LoVo (cell line): Measurements from ENCODE around the gene MYO7B.

ENCODE experiments used
- DNase-seq: peaks from one replicate; pipeline ENCODE4 v3.0.0-alpha.2; 2016; ENCODE audit warnings: low spot score

The MYO7B gene

DNA sequence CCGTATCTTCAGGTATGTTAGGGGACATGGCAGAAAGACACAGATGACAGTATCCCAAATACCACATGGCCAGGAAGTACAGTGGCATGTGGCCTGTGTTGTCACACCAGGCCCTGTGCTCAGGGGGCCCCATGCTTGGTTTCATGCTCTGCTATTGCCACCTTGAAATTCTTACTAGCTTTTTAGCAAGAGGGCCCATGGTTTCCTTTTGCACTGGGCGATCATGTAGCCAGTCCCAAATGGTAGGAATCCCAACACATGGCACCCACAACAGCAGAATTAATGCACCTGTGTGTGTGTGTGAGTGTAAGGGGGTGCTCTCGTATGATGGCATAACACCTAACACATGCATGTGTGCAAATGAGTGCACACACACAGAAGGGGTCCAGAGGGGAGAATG, 39.2 kb downstream of the MYO7B start:
- DNase-seq, result no peak

DNA sequence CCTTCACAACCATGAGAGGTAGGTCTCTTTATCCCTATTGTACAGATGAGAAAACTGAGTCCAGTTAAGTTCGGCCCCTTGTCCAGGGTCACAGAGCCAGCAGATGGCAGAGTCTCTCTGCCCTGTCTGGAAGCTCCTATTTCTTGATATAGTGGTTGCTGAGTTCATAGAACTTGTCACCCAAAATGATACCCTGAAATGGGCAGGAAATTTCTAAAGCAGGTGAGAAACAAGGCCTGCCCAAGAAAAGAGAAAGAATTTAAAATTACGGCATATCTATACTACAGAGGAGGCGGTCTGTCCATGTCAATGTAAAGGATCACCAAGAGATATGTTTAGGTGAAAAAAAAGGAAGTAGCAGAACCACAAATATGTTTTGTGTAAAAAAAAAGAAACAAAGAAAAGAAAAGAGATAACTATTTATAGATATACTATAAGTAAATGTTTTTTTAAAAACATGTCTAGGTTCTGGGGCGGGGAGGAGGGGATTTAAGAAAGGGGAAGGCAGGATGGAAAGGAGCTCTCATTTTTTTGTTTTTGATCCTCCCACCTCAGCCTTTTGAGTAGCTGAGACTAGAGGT, 39.8 kb downstream of the MYO7B start:
- no peak for DNase-seq

DNA sequence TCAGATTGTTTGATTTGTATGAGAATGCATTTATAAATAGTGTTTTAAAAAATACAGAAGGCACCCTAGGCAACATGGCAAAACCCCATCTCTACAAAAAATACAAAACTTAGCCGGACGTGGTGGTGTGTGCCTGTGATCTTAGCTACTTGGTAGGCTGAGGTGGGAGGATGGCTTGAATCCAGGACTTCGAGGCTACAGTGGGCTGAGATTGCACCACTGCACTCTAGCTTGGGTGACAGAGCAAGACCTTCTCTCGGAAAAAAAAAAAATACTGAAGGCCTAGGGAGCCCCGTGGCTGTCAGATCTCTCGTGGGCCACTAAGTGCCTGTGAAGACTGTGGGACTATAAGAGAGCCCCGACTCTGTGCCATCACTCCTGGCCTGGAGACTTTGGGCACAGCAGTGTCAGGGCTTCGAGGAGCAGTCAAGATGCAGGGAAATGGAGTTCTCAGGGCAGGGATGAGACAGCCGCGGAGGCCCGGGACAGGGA, 40.5 kb downstream of the MYO7B start:
- DNase-seq, result no peak

DNA sequence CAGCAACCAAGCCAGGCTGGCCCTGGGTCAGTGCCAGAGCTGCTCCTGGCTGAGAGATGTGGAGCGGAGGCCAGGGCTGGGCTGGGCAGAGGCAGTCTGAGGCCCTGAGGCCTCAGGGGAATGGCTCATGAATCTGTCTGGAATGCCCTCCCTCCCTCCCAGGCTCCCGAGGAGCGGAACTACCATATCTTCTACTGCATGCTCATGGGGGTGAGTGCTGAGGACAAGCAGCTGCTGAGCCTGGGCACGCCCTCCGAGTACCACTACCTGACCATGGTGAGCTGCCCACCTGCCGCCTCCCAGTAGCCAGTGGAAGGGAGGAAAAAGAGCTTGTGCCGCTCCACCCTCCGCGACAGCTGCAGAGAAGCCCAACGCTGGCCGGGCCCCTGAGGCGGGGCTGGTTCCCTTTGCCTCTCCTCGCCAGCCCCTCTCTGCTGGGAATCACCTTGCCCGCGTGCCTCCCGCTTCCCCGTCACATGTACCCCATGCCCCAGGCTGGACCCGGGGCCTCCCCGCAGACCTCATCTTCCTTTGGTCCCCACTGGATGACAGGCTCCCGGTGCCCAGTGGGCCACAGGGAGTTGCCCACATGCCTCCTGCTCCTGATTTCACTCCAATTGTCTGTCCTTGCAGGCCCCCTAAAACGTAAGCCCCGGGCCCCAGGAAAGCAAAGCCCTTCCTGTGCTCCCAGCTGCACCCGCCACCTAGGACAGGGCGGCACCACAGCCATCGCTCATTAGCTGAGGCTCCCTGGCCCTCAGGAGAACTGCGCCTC, 41.1 kb downstream of the MYO7B start:
- DNase-seq, result no peak

- no peak for DNase-seq
Observed at GRCh38 chr2:127577208-127577475, 41.7 kb downstream of the MYO7B start.

GRCh38 chr2:127577503-127577902, 42.0 kb downstream of the MYO7B start:
- DNase-seq, result no peak

GRCh38 chr2:127577973-127578372, 42.5 kb downstream of the MYO7B start:
- no peak for DNase-seq

DNA sequence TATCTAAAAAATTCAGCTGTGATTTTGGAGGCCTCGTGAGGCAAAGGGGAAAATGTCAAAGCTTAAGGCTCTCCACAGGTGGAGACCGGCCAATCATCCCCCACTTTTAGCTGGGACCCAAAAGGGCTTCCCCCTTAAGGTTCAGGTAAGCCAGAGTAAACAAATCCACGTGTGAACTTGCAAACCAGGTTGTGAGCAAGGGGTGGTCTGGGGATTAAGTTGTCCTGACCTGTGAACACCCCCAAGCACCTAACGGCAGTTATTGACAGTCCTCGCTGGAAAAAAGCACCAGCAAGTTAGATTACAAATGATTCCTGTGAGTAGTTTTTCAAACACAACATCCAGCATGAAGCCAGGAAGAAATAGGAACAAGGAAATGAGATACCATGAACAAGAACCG, 42.9 kb downstream of the MYO7B start:
- DNase-seq, result no peak

DNA sequence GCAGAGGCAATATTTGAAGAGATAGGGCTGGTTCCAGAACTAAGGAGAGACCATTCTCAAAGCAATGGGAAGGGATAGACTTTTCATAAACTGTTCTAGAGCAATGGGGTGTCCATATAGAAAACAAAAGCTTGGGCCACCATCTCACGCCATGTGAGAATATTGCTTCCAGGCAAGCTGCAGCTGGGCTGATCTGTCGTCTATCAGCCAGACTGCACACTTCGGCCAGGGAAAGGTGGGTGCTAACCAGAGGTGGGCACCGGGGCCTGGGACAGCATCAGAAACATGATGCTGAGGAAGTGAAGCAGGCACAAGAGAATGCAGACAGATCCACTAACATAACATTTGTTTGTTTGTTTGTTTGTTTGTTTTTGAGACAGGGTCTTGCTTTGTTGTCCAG, 43.7 kb downstream of the MYO7B start:
- no peak for DNase-seq

GRCh38 chr2:127580167-127581049, 44.9 kb downstream of the MYO7B start:
- no peak for DNase-seq

- DNase-seq, result no peak
Observed at GRCh38 chr2:127581050-127581345, 45.5 kb downstream of the MYO7B start.

GRCh38 chr2:127581516-127582490, 46.3 kb downstream of the MYO7B start:
- DNase-seq, result no peak

- no peak for DNase-seq
Observed at GRCh38 chr2:127582863-127583861, 47.7 kb downstream of the MYO7B start.

DNA sequence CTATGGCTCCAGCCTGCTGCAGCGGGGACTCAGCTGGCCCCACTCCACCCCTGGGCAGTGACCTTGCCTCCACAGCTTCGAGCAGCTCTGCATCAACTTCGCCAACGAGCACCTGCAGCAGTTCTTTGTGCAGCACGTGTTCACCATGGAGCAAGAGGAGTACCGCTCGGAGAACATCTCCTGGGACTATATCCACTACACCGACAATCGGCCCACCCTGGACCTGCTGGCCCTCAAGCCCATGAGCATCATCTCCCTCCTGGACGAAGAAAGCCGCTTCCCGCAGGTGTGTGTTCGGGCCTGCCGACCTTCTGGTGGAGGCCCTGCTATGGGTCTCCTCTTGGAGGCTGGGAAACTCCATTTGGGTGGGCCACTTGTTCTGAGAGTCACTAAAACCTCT, 48.6 kb downstream of the MYO7B start:
- DNase-seq, result no peak

GRCh38 chr2:127584516-127585033, 49.1 kb downstream of the MYO7B start:
- DNase-seq, result no peak

DNA sequence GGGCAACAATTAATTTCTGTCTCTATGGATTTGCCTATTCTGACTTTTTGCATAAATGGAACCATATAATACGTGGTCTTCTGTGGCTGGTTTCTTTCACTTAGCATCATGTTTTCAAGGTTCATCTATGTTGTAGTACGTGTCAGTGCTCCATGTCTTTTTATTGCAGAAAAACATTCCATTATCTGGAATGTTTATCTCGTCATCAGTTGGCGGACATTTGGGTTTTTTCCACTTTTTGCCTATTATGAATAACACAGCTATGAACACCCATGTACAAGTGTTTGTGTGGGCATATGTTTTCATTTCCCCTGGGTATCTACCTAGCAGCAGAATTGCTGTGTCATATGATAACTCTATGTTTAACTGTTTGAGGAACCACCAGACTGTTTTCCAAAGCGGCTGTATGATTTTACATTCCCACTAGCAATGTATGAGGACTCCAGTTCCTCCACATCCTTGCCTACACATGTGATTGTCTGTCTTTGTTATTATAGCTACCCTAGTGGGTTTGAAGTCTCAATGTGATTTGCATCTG, 49.9 kb downstream of the MYO7B start:
- no peak for DNase-seq

DNA sequence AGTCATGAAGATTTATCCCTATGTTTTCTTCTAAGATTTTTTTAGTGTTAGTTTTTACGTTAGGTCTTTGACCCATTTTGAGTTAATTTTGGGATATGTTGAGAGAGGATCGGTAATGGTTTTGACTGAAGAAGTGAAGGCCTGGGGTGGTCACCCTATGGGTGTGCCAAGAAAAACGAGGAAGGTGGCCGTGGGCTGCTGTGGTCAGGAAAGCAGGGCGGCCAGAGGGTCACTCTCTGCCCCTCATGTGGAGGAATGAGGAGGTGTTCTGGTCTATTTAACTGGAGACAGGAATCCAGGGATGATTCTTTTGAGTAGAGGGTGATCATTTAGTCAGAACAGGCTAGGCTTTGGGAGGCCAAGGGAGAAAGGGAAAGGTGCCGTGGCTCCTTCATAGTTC, 50.7 kb downstream of the MYO7B start:
- no peak for DNase-seq

- DNase-seq, result no peak
Observed at GRCh38 chr2:127586746-127587295, 51.3 kb downstream of the MYO7B start.

DNA sequence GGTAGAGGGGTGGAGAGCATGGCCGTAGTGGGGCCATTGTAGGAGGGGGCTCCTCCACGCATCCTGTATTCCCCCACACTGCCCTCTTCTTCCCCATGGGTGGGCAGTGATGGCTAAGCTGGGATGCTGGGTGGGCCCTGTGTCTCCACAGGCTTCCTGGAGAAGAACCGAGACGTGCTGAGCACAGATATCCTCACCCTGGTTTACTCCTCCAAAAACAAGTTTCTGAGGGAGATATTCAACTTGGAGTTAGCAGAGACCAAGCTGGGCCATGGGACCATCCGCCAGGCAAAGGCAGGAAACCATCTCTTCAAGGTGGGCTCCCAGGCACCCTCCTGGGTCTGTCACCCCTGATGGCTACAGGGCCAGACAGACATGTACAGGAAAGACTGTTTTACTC, 52.8 kb downstream of the MYO7B start:
- DNase-seq, result no peak

- no peak for DNase-seq
Observed at GRCh38 chr2:127589358-127589757, 53.9 kb downstream of the MYO7B start.
